ENCODE results near the gene KCNAB1.

DNA sequence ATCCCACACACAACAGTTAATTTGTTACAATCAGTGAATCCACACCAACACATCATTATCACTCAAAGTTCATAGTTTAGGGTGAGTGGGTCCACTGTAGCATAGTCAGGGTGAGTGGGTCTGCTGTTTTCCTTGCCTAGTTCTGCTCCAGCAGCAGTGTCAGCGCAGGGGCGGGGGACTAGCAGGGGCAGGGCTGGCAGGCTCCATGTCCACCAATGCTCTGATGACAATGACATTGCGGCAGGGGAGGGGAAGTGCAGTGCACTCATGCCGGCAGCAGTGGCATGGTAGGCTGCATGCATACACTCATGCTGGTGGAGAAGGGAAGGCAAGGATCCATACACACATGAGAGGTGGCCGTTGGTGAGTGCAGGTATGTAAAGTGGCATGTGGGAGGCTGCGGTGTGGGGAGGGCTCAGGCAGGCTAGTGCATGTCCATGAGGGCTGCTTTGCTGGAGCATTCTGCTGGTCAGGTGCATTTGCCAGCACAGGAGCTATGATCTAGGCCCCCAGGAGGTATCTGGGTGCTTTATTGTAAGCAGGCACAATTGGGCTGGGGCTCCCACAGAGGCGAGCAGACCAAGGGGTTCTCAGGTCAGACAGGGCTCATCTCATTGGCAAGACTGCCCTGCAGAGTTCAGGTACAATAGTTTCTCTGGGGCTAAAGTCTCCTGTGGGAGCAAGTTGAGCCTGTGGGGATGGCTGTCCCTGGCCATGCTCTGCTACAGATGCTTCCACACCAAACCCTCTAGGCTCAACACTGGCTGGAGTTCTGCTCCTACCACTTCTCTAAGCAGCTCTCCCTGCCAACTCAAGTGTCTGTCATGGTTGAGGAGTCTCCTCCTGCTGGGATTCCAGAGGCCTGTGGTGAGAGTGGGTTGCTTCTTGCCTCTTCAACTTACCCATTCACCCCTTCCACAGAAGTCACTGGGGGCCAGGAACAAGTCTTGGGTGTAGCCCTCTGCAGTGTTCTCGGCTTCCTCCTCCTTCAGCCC, 81.3 kb downstream of the KCNAB1 start:
- TF ChIP-seq, protein P1, sequence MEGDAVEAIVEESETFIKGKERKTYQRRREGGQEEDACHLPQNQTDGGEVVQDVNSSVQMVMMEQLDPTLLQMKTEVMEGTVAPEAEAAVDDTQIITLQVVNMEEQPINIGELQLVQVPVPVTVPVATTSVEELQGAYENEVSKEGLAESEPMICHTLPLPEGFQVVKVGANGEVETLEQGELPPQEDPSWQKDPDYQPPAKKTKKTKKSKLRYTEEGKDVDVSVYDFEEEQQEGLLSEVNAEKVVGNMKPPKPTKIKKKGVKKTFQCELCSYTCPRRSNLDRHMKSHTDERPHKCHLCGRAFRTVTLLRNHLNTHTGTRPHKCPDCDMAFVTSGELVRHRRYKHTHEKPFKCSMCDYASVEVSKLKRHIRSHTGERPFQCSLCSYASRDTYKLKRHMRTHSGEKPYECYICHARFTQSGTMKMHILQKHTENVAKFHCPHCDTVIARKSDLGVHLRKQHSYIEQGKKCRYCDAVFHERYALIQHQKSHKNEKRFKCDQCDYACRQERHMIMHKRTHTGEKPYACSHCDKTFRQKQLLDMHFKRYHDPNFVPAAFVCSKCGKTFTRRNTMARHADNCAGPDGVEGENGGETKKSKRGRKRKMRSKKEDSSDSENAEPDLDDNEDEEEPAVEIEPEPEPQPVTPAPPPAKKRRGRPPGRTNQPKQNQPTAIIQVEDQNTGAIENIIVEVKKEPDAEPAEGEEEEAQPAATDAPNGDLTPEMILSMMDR (IDR thresholded peaks at IDR 0.05 in 2 of 3, conservative IDR thresholded peaks at IDR 0.05 in 1 of 3; ENCODE audit: borderline replicate concordance in 1 of 3, insufficient read depth in 1 of 3, low read depth in 2 of 3, low read length in 2 of 3): no peak
- TF ChIP-seq EZH2phosphoT487 (IDR thresholded peaks at IDR 0.05; ENCODE audit: borderline replicate concordance): no peak
- TF ChIP-seq RAD21 (IDR thresholded peaks at IDR 0.05; ENCODE audit: low read depth): no peak
- no peak for TF ChIP-seq POLR2A (IDR thresholded peaks at IDR 0.05; ENCODE audit: borderline replicate concordance, extremely low read depth, insufficient read depth, insufficient read length)
- TF ChIP-seq JUND (IDR thresholded peaks at IDR 0.05): no peak

All from HCT116 (cell line).